ENCODE measurements around the gene GPR183. TPM values are rescaled to one million over a fixed set of nuclear protein-coding genes. Genes with fewer than 3 reads are reported as not detected.

The GPR183 gene
- total RNA-seq, 1 experiment from 2014 or later: 0.30 TPM

DNA sequence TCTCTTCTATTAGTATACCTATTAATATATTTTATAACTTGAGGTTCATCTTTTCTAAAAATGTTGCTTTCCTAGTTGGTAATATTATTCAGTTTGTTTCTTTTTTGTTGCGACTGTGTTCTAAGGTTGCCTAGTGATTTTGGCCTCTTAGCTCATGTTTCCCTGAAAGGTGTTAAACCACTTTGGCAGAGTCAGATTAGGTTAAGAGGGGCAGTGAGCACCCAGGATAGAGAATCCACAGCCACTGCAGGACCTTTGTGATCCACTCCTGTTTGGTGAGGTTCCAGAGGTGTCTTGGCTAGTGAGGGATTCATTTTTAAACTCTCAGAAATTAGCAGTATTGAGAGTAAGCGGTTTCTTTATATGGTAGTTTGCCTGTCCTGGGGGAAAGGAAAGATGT, 34.1 kb downstream of the GPR183 start:
- POLR2A ChIA-PET: no interaction called here
- CTCF ChIA-PET: interaction anchor here (6.7 kb wide), 1 partner anchor 164 kb away, joined by 90 read pairs; no protein-coding TSS in a partner anchor
- Histone ChIP-seq H2AFZ (ENCODE audit: low read depth, low read length, poor library complexity, severe bottlenecking) (no peak overlapping the region), H3K27me3 (ENCODE audit: insufficient read depth, low read length) (no peaks in the 10 kb centered on the region), H3K4me1 (ENCODE audit: control insufficient read depth in 1 of 2, insufficient read depth in 2 of 2, low read length in 2 of 2) (peaks cover 0 to 4% of the 10 kb centered on the region in 2 experiments; a peak in 1 of 4 replicates), H3K4me3 (replicated peaks in 1 of 2; ENCODE audit: low read depth in 1 of 2, low read length in 2 of 2) (no peak overlapping the region), H3K9me3 (ENCODE audit: control insufficient read depth in 1 of 2, insufficient read depth in 1 of 2, low read depth in 1 of 2, low read length in 2 of 2) (no peaks in the 10 kb centered on the region), H4K20me1 (ENCODE audit: insufficient read depth) (no peaks in the 10 kb centered on the region), H3K9ac (ENCODE audit: low read length) (no peak overlapping the region), H3K79me2 (ENCODE audit: insufficient read depth, low read length) (peaks cover 31% of the 10 kb centered on the region; the same call in 1 of the 2 replicates), H3K4me2 (ENCODE audit: low read length) (no peak overlapping the region), H3K9me2 (ENCODE audit: insufficient read depth) (no peaks in the 10 kb centered on the region), H3K36me3 (ENCODE audit: control insufficient read depth in 1 of 2, insufficient read depth in 2 of 2, low read length in 2 of 2) (0 out of 4 replicates have a peak, but pooled peaks cover 0 to 4% of the 10 kb centered on the region in 2 experiments), H3K27ac (ENCODE audit: low read depth, low read length) (no peak overlapping the region)
- ATAC-seq (no peak), DNase-seq (ENCODE audit: low read depth, low spot score) (no peak)
- no TSS peak for BruUV-seq (replicated peaks)
- TF ChIP-seq, protein P1, sequence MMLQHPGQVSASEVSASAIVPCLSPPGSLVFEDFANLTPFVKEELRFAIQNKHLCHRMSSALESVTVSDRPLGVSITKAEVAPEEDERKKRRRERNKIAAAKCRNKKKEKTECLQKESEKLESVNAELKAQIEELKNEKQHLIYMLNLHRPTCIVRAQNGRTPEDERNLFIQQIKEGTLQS (IDR thresholded peaks at IDR 0.05): no peak
- no peak for TF ChIP-seq CEBPB (IDR thresholded peaks at IDR 0.05; ENCODE audit: low read depth)
- TF ChIP-seq SP1 (IDR thresholded peaks at IDR 0.05; ENCODE audit: low read depth): no peak
- no peak for TF ChIP-seq TCF7L2 (IDR thresholded peaks at IDR 0.05; ENCODE audit: borderline replicate concordance, extremely low read depth, insufficient read depth, insufficient read length)
- RAD21 ChIA-PET (ENCODE audit: low non-redundant PET in 1 of 2, low total read pairs in 2 of 2, uncharacterized antibody in 2 of 2, unreplicated experiment in 2 of 2): no interaction called here
- intact Hi-C loops (cut with micrococcal nuclease): no loop called here

DNA sequence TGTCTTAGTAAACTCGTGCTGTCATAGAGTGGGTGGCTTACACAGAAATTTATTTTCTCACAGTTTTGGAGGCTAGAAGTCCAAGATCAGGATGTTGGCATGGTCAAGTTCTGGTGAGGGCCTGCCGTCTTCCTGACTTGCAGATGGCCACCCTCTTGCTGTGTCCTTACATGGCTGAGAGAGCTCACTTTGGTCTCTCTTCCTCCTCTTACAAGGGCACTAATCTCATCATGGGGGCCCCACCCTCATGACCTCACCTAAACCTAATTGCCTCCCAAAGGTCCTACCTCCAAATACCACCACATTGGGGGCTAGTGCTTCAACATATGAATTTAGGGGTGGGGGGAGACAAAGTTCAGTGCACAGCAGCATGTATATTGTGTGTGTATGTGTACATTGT, 34.7 kb downstream of the GPR183 start:
- TF ChIP-seq EZH2 (IDR thresholded peaks at IDR 0.05) (no peak), CBX3 (IDR thresholded peaks at IDR 0.05; ENCODE audit: low read depth) (no peak), POLR2A (IDR thresholded peaks at IDR 0.05; ENCODE audit: borderline replicate concordance, extremely low read depth, insufficient read depth, insufficient read length) (no peak), RAD21 (IDR thresholded peaks at IDR 0.05; ENCODE audit: low read depth) (no peak), ELF1 (IDR thresholded peaks at IDR 0.05; ENCODE audit: borderline replicate concordance, low read depth) (no peak), SP1 (IDR thresholded peaks at IDR 0.05; ENCODE audit: low read depth) (no peak), FOSL1 (IDR thresholded peaks at IDR 0.05; ENCODE audit: low read depth) (no peak), EZH2phosphoT487 (IDR thresholded peaks at IDR 0.05; ENCODE audit: borderline replicate concordance) (no peak)
- TF ChIP-seq, protein P2, sequence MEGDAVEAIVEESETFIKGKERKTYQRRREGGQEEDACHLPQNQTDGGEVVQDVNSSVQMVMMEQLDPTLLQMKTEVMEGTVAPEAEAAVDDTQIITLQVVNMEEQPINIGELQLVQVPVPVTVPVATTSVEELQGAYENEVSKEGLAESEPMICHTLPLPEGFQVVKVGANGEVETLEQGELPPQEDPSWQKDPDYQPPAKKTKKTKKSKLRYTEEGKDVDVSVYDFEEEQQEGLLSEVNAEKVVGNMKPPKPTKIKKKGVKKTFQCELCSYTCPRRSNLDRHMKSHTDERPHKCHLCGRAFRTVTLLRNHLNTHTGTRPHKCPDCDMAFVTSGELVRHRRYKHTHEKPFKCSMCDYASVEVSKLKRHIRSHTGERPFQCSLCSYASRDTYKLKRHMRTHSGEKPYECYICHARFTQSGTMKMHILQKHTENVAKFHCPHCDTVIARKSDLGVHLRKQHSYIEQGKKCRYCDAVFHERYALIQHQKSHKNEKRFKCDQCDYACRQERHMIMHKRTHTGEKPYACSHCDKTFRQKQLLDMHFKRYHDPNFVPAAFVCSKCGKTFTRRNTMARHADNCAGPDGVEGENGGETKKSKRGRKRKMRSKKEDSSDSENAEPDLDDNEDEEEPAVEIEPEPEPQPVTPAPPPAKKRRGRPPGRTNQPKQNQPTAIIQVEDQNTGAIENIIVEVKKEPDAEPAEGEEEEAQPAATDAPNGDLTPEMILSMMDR (IDR thresholded peaks at IDR 0.05 in 2 of 3, conservative IDR thresholded peaks at IDR 0.05 in 1 of 3; ENCODE audit: borderline replicate concordance in 1 of 3, insufficient read depth in 1 of 3, low read depth in 2 of 3, low read length in 2 of 3): no peak
- TF ChIP-seq, protein P3, sequence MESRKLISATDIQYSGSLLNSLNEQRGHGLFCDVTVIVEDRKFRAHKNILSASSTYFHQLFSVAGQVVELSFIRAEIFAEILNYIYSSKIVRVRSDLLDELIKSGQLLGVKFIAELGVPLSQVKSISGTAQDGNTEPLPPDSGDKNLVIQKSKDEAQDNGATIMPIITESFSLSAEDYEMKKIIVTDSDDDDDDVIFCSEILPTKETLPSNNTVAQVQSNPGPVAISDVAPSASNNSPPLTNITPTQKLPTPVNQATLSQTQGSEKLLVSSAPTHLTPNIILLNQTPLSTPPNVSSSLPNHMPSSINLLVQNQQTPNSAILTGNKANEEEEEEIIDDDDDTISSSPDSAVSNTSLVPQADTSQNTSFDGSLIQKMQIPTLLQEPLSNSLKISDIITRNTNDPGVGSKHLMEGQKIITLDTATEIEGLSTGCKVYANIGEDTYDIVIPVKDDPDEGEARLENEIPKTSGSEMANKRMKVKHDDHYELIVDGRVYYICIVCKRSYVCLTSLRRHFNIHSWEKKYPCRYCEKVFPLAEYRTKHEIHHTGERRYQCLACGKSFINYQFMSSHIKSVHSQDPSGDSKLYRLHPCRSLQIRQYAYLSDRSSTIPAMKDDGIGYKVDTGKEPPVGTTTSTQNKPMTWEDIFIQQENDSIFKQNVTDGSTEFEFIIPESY (IDR thresholded peaks at IDR 0.05; ENCODE audit: extremely low read depth, insufficient replicate concordance, low read length): no peak
- H3K4me1 ChIP-seq (ENCODE audit: control insufficient read depth in 1 of 2, insufficient read depth in 2 of 2, low read length in 2 of 2): peaks cover 0 to 4% of the 10 kb centered on the region in 2 experiments; a peak in 1 of 4 replicates
- H3K4me3 ChIP-seq (replicated peaks in 1 of 2; ENCODE audit: low read depth in 1 of 2, low read length in 2 of 2): no peak overlapping the region
- CTCF ChIA-PET: interaction anchor here (4.0 to 6.7 kb wide), 2 partner anchors 97 to 164 kb away, joined by 28 to 90 read pairs; no protein-coding TSS in a partner anchor
- H3K9me3 ChIP-seq (ENCODE audit: control insufficient read depth in 1 of 2, insufficient read depth in 1 of 2, low read depth in 1 of 2, low read length in 2 of 2): no peaks in the 10 kb centered on the region
- 0 out of 4 replicates have a peak, but pooled peaks cover 0 to 4% of the 10 kb centered on the region in 2 experiments for H3K36me3 ChIP-seq (ENCODE audit: control insufficient read depth in 1 of 2, insufficient read depth in 2 of 2, low read length in 2 of 2)
- no peak for DNase-seq (ENCODE audit: low read depth, low spot score)
- intact Hi-C loops (cut with micrococcal nuclease): no loop called here
- RAD21 ChIA-PET (ENCODE audit: low non-redundant PET in 1 of 2, low total read pairs in 2 of 2, uncharacterized antibody in 2 of 2, unreplicated experiment in 2 of 2): no interaction called here
- H3K9ac ChIP-seq (ENCODE audit: low read length): no peak overlapping the region
- no peak overlapping the region for H2AFZ ChIP-seq (ENCODE audit: low read depth, low read length, poor library complexity, severe bottlenecking)
- POLR2A ChIA-PET: no interaction called here
- no TSS peak for BruUV-seq (replicated peaks)
- H3K4me2 ChIP-seq (ENCODE audit: low read length): no peak overlapping the region
- H3K27ac ChIP-seq (ENCODE audit: low read depth, low read length): no peak overlapping the region
- no peak for ATAC-seq
- no peaks in the 10 kb centered on the region for H4K20me1 ChIP-seq (ENCODE audit: insufficient read depth)
- H3K9me2 ChIP-seq (ENCODE audit: insufficient read depth): no peaks in the 10 kb centered on the region
- no peaks in the 10 kb centered on the region for H3K27me3 ChIP-seq (ENCODE audit: insufficient read depth, low read length)
- peaks cover 34% of the 10 kb centered on the region; the same call in 1 of the 2 replicates for H3K79me2 ChIP-seq (ENCODE audit: insufficient read depth, low read length)

Measured in HCT116 (cell line).